Measurements from ENCODE around the gene PWWP2B.

DNA sequence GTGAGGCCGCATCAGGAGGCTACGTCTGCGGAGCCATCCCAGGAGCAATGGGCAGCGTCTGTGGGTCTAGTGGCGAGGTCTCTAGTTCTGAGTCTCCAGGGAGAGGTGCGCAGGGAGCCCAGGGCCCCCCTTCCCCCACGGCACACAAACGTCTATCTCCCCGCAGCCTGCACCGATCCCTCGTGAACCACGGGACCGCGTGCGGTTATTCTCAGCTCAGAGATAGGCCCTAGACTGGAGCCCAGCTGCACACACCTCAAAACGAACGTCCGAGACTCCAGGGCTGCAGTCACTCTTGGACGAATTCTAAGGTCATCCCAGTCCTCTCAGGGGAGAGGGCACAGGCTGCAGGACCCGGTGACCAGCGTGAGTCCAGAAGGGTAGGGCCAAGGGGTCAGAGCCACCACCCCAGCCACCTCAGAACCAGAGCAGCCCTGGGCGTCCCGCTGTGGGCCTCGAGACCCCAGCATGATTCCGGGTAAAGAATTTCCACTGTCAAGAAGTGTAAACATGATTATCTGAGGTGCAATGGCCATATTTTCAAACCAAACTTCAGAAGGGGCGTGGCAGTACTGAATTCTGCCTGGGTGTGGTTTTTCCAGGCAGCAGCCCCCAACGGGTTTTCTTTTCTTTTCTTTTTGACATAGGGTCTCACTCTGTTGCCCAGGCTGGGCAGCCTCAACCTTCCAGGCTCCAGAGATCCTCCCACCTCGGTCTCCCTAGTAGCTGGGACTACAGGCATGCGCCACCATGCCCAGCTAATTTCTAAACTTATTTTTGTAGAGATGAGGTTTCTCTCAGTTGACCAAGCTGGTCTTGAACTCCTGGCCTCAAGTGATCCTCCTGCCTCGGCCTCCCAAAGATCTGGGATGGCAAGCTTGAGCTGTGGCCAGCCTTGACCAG, 57.5 kb downstream of the PWWP2B start:
- TF ChIP-seq POLR2A (IDR thresholded peaks at IDR 0.05) (no peak), CTCF (IDR thresholded peaks at IDR 0.05) (no peak)
